ENCODE measurements around the gene GDPD3. TPM values are rescaled to one million over a fixed set of nuclear protein-coding genes. Genes with fewer than 3 reads are reported as not detected.

GDPD3 gene
- total RNA-seq, 1 donor from 2014 or later: 6.1 TPM

GRCh38 chr16:30114411-30114810, 1.1 kb upstream of the GDPD3 start:
- Mint-ChIP-seq H3K36me3 (ENCODE audit: low read depth) (peaks cover 38% of the 10 kb centered on the region), H3K4me1 (peaks cover 7% of the 10 kb centered on the region), H3K9me3 (no peaks in the 10 kb centered on the region), H3K4me3 (no peak overlapping the region), H3K27ac (no peak overlapping the region), H3K27me3 (no peaks in the 10 kb centered on the region)
- CTCF ChIA-PET: interaction anchor here (1.4 kb wide), 1 partner anchor 22 kb away, joined by 3 read pairs; no protein-coding TSS in a partner anchor
- POLR2A ChIA-PET: interaction anchor here (3.1 kb wide), 1 partner anchor 69 kb away, joined by 9 read pairs; the partner anchor contains the start of gene CORO1A
- no peak for DNase-seq
- intact Hi-C loops (cut with micrococcal nuclease): no loop called here
- ATAC-seq (ENCODE audit: low read depth): no peak
- no peak for TF ChIP-seq CTCF (IDR thresholded peaks at IDR 0.05)

- DNase-seq: no peak
- ChIA-PET CTCF (no interaction called here), POLR2A (interaction anchor here (2.6 kb wide), 1 partner anchor 70 kb away, joined by 13 read pairs; the partner anchor contains the start of gene CORO1A)
- Mint-ChIP-seq H3K9me3 (no peaks in the 10 kb centered on the region), H3K36me3 (ENCODE audit: low read depth) (peaks cover 36% of the 10 kb centered on the region), H3K27me3 (no peaks in the 10 kb centered on the region), H3K4me1 (peaks cover 5% of the 10 kb centered on the region), H3K4me3 (no peak overlapping the region), H3K27ac (no peak overlapping the region)
- TF ChIP-seq CTCF (IDR thresholded peaks at IDR 0.05): no peak
- ATAC-seq (ENCODE audit: low read depth): no peak
- intact Hi-C loops (cut with micrococcal nuclease): no loop called here
Measured at GRCh38 chr16:30113711-30114333, 485 bp upstream of the GDPD3 start.

GRCh38 chr16:30112197-30113030, 923 bp downstream of the GDPD3 start:
- CTCF ChIA-PET: interaction anchor here (0.6 to 1.7 kb wide), 4 partner anchors 9 to 465 kb away, joined by 3 to 9 read pairs (median 4); partner anchors contain the start of genes CORO1A and TBX6
- H3K27ac Mint-ChIP-seq: no peak overlapping the region
- H3K4me1 Mint-ChIP-seq: peaks cover 5% of the 10 kb centered on the region
- POLR2A ChIA-PET: interaction anchor here (0.6 to 2.6 kb wide), 7 partner anchors 11 to 785 kb away, joined by 3 to 13 read pairs (median 5); partner anchors contain the start of genes CORO1A, MAPK3 and YPEL3
- intact Hi-C loops (cut with micrococcal nuclease): loop anchor here (1.0 kb wide), 1 partner anchor 20 kb away; no protein-coding TSS in a partner anchor
- no peaks in the 10 kb centered on the region for H3K9me3 Mint-ChIP-seq
- H3K27me3 Mint-ChIP-seq: no peaks in the 10 kb centered on the region
- H3K4me3 Mint-ChIP-seq: no peak overlapping the region
- ATAC-seq (ENCODE audit: low read depth) (peak; percentile 61), DNase-seq (peak; percentile 37)
- peaks cover 34% of the 10 kb centered on the region for H3K36me3 Mint-ChIP-seq (ENCODE audit: low read depth)
- no peak for TF ChIP-seq CTCF (IDR thresholded peaks at IDR 0.05)

GRCh38 chr16:30110661-30111060, 2.7 kb downstream of the GDPD3 start:
- no peak overlapping the region for H3K4me3 Mint-ChIP-seq
- no peaks in the 10 kb centered on the region for H3K27me3 Mint-ChIP-seq
- ATAC-seq (ENCODE audit: low read depth): no peak
- peaks cover 5% of the 10 kb centered on the region for H3K4me1 Mint-ChIP-seq
- no peaks in the 10 kb centered on the region for H3K9me3 Mint-ChIP-seq
- CTCF ChIA-PET: no interaction called here
- H3K27ac Mint-ChIP-seq: no peak overlapping the region
- DNase-seq: no peak
- POLR2A ChIA-PET: interaction anchor here (0.6 kb wide), 1 partner anchor 12 kb away, joined by 3 read pairs; the partner anchor contains the start of gene MAPK3
- H3K36me3 Mint-ChIP-seq (ENCODE audit: low read depth): peaks cover 32% of the 10 kb centered on the region
- intact Hi-C loops (cut with micrococcal nuclease): no loop called here
- TF ChIP-seq CTCF (IDR thresholded peaks at IDR 0.05): no peak

Data from activated B cell treated with CpG ODN at 0.5 μM for 24 hours (primary cell).